ENCODE results near the gene PFDN1.

DNA sequence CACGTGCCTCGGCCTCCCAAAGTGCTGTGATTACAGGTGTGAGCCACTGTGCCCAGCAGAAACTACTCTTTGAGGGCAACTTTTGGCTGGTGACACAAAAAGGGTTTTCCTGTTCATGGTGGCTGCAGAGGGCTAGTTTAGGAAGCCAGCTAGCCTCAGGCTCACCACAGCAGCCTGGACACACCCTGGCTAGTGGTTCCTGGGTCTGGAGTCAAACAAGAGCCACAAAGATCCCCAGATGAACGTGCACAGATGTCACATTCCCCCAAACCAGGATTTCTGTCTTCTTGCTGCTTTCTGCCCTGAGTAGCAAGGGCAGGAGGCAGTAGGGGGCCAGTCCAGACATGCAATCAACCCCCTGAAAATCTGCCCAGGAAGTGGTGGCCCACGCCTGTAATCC is 36.7 kb upstream of the PFDN1 start:
- TF ChIP-seq TAF1 (IDR thresholded peaks at IDR 0.05; ENCODE audit: low read depth, low read length) (no peak), POLR2AphosphoS5 (IDR thresholded peaks at IDR 0.05; ENCODE audit: low read depth, low read length) (no peak), SPI1 (IDR thresholded peaks at IDR 0.05; ENCODE audit: low read depth, low read length) (no peak), POLR2A (IDR thresholded peaks at IDR 0.05; ENCODE audit: low read depth, low read length) (no peak)

All from GM12891 (cell line).